H1 (cell line): Measurements from ENCODE around the gene CNTROB. TPM values are rescaled to one million over a fixed set of nuclear protein-coding genes. Genes with fewer than 3 reads are reported as not detected.

Source experiments
- CTCF ChIA-PET: fragments of 300-600 bp; sonication (Branson Sonifier 250); formaldehyde crosslinking; loops from one replicate; lab custom pipeline; 2021; ENCODE audit not compliant: partially characterized antibody; lab: Charles Lee
- POLR2A ChIA-PET: fragments of 300-600 bp; sonication (Branson Sonifier 250); formaldehyde crosslinking; loops from one replicate; lab custom pipeline; 2021; ENCODE audit warnings: inconsistent platforms; ENCODE audit not compliant: partially characterized antibody; lab: Charles Lee
- DNase-seq, 2 experiments: peaks; one replicate each; pipeline versions ENCODE4 v3.0.0 to v3.0.0-alpha.2; 2010 to 2022; ENCODE audit warnings: low spot score in 2 of 2, low read depth in 1 of 2, mixed read lengths in 1 of 2
- FAIRE-seq: peaks from 2 replicates; lab custom pipeline; 2011; peaks lifted over from hg19 to GRCh38; lab: Jason Lieb, UNC
- H2AFZ ChIP-seq: 2 replicates; pipeline ENCODE4 v1.8.1; 2012; ENCODE audit warnings: low read length, inconsistent platforms
- H2AK5ac ChIP-seq: 2 replicates; pipeline ENCODE4 v1.6.1; 2013; ENCODE audit warnings: low read depth, low read length
- H2BK120ac ChIP-seq: replicated peaks from 2 replicates; pipeline ENCODE3; 2013; ENCODE audit warnings: low read depth, low read length, inconsistent platforms
- H2BK12ac ChIP-seq: 2 replicates; pipeline ENCODE4 v1.6.1; 2013; ENCODE audit warnings: low read depth, low read length
- H2BK15ac ChIP-seq: 2 replicates; pipeline ENCODE4 v1.6.1; 2013; ENCODE audit warnings: low read length
- H2BK20ac ChIP-seq: 2 replicates; pipeline ENCODE4 v1.6.1; 2013; ENCODE audit warnings: low read length
- H2BK5ac ChIP-seq: 2 replicates; pipeline ENCODE4 v1.6.1; 2013; ENCODE audit warnings: low read depth, low read length
- H3K14ac ChIP-seq: 2 replicates; pipeline ENCODE4 v1.6.1; 2013; ENCODE audit warnings: inconsistent platforms; ENCODE audit not compliant: insufficient read length
- H3K18ac ChIP-seq: 2 replicates; pipeline ENCODE4 v1.6.1; 2013; ENCODE audit warnings: low read length; ENCODE audit errors: extremely low read depth
- H3K23ac ChIP-seq: 2 replicates; pipeline ENCODE4 v1.6.1; 2013; ENCODE audit warnings: inconsistent platforms; ENCODE audit not compliant: insufficient read length
- H3K23me2 ChIP-seq: 2 replicates; pipeline ENCODE4 v1.6.1; 2013; ENCODE audit warnings: low read depth, low read length
- H3K27ac ChIP-seq: 2 replicates; pipeline ENCODE4 v1.6.1; 2011; ENCODE audit warnings: low read depth, low read length, inconsistent platforms
- H3K27me3 ChIP-seq, 4 experiments: replicated peaks in 1 of 4; 1 replicate in 1 of 4; 2 replicates in 3 of 4; pipeline versions ENCODE4 v1.6.1 to v1.8.1; 2011 to 2013; ENCODE audit warnings: low read length in 3 of 4, mild to moderate bottlenecking in 3 of 4, inconsistent platforms in 2 of 4, mixed read lengths in 2 of 4, moderate library complexity in 1 of 4; ENCODE audit not compliant: control insufficient read depth in 3 of 4, insufficient read depth in 3 of 4; ENCODE audit errors: extremely low read depth in 1 of 4
- H3K36me3 ChIP-seq, 4 experiments: 2 replicates each; pipeline versions ENCODE4 v1.6.1 to v1.8.1; 2011 to 2013; ENCODE audit warnings: mild to moderate bottlenecking in 4 of 4, low read length in 3 of 4, moderate library complexity in 2 of 4, control low read depth in 1 of 4, inconsistent platforms in 1 of 4; ENCODE audit not compliant: insufficient read depth in 4 of 4, control insufficient read depth in 2 of 4
- H3K4ac ChIP-seq: replicated peaks from 2 replicates; pipeline ENCODE3; 2013; ENCODE audit warnings: low read length, low read depth, mixed read lengths, inconsistent platforms; ENCODE audit not compliant: insufficient read length
- H3K4me1 ChIP-seq, 4 experiments: replicated peaks in 1 of 4; 1 replicate in 1 of 4; 2 replicates in 3 of 4; pipeline versions ENCODE4 v1.6.1 to v1.8.1; 2011 to 2013; ENCODE audit warnings: low read length in 3 of 4, inconsistent platforms in 2 of 4, mixed read lengths in 1 of 4; ENCODE audit not compliant: insufficient read depth in 4 of 4, control insufficient read depth in 3 of 4
- H3K4me2 ChIP-seq, 2 experiments: 2 replicates each; pipeline versions ENCODE4 v1.6.1 to v1.8.1; 2011 to 2013; ENCODE audit warnings: low read depth in 2 of 2, low read length in 2 of 2, control low read depth in 1 of 2, inconsistent platforms in 1 of 2, mild to moderate bottlenecking in 1 of 2; ENCODE audit not compliant: insufficient read depth in 1 of 2
- H3K4me3 ChIP-seq, 4 experiments: fragments of 200-600, 300-600 bp in 1 of 4; sonication (generic), shearing (Covaris generic), sonication (Bioruptor Twin) in 1 of 4; 2 replicates each; pipeline versions ENCODE4 v1.5.1 to v1.8.1; 2011 to 2016; ENCODE audit warnings: low read length in 4 of 4, low read depth in 3 of 4, control low read depth in 2 of 4, inconsistent platforms in 2 of 4, mild to moderate bottlenecking in 2 of 4, mixed read lengths in 1 of 4, moderate library complexity in 1 of 4; ENCODE audit not compliant: insufficient read depth in 2 of 4; ENCODE audit errors: extremely low read depth in 1 of 4
- H3K56ac ChIP-seq: replicated peaks from 2 replicates; pipeline ENCODE3; 2013; ENCODE audit warnings: low read depth, mild to moderate bottlenecking, mixed read lengths, low read length, inconsistent platforms; ENCODE audit not compliant: insufficient read length
- H3K79me1 ChIP-seq: 2 replicates; pipeline ENCODE4 v1.6.1; 2013; ENCODE audit warnings: low read depth, low read length, control low read depth
- H3K79me2 ChIP-seq, 2 experiments: 2 replicates each; pipeline versions ENCODE4 v1.6.1 to v1.8.1; 2012 to 2013; ENCODE audit warnings: low read length in 2 of 2, mild to moderate bottlenecking in 2 of 2, inconsistent platforms in 1 of 2; ENCODE audit not compliant: insufficient read depth in 2 of 2, control insufficient read depth in 1 of 2
- H3K9ac ChIP-seq, 4 experiments: replicated peaks in 1 of 4; 1 replicate in 1 of 4; 2 replicates in 3 of 4; pipeline versions ENCODE4 v1.6.1 to v1.8.1; 2011 to 2013; ENCODE audit warnings: low read depth in 3 of 4, low read length in 3 of 4, control low read depth in 2 of 4, mild to moderate bottlenecking in 2 of 4, moderate library complexity in 2 of 4, inconsistent platforms in 1 of 4; ENCODE audit errors: extremely low read depth in 1 of 4
- H3K9me3 ChIP-seq, 2 experiments: 2 replicates each; pipeline versions ENCODE4 v1.6.1 to v1.8.1; 2012 to 2013; ENCODE audit warnings: mild to moderate bottlenecking in 2 of 2, moderate library complexity in 2 of 2, control low read depth in 1 of 2, inconsistent platforms in 1 of 2, low read depth in 1 of 2, low read length in 1 of 2, mixed read lengths in 1 of 2; ENCODE audit not compliant: insufficient read depth in 2 of 2
- H4K20me1 ChIP-seq, 2 experiments: replicated peaks in 1 of 2; 2 replicates each; pipeline versions ENCODE3 to v1.8.1; 2011 to 2013; ENCODE audit warnings: inconsistent platforms in 2 of 2, low read length in 2 of 2, mild to moderate bottlenecking in 1 of 2; ENCODE audit not compliant: insufficient read depth in 2 of 2, control insufficient read depth in 1 of 2
- H4K5ac ChIP-seq: 2 replicates; pipeline ENCODE4 v1.6.1; 2013; ENCODE audit warnings: low read length, low read depth, mixed read lengths, inconsistent platforms; ENCODE audit not compliant: insufficient read length
- H4K8ac ChIP-seq: 2 replicates; pipeline ENCODE4 v1.8.0; 2013; ENCODE audit warnings: mild to moderate bottlenecking, moderate library complexity, low read length, inconsistent platforms; ENCODE audit not compliant: insufficient read depth; ENCODE audit errors: extremely low read depth
- H4K91ac ChIP-seq: replicated peaks from 2 replicates; pipeline ENCODE3; 2013; ENCODE audit warnings: low read length, mixed read lengths, inconsistent platforms; ENCODE audit not compliant: insufficient read length
- ASH2L ChIP-seq: fragments of 200-600, 300-600 bp; sonication (generic); IDR thresholded peaks from one replicate; pipeline ENCODE4 v1.7.1; 2017; ENCODE audit warnings: low read length
- CHD1 ChIP-seq: IDR thresholded peaks from 2 replicates; pipeline ENCODE4 v1.6.1; 2012; ENCODE audit warnings: low read depth, low read length, improper control_type of control experiment
- CHD2 ChIP-seq: IDR thresholded peaks from 2 replicates; pipeline ENCODE4 v1.6.1; 2012; ENCODE audit warnings: low read length, improper control_type of control experiment
- CREB1 ChIP-seq: IDR thresholded peaks from 2 replicates; pipeline ENCODE4 v1.6.1; 2012; ENCODE audit warnings: inconsistent platforms
- EGR1 ChIP-seq: IDR thresholded peaks from 2 replicates; pipeline ENCODE4 v1.6.1; 2011; ENCODE audit warnings: low read depth, low read length, borderline replicate concordance
- POLR2A ChIP-seq, 2 experiments: IDR thresholded peaks; 1 replicate in 1 of 2; 2 replicates in 1 of 2; pipeline ENCODE4 v1.6.1; 2011; ENCODE audit warnings: low read depth in 2 of 2, low read length in 2 of 2, mild to moderate bottlenecking in 2 of 2; ENCODE audit errors: control extremely low read depth in 1 of 2
- RNF2 ChIP-seq: fragments of 200-900, 300-1000 bp; sonication (generic); IDR thresholded peaks from 2 replicates; pipeline ENCODE4 v1.7.1; 2016; ENCODE audit warnings: borderline replicate concordance, low read depth, mild to moderate bottlenecking, antibody characterized with exemption, low read length; ENCODE audit not compliant: poor library complexity, severe bottlenecking; ENCODE audit errors: missing control alignments
- SP1 ChIP-seq: IDR thresholded peaks from 2 replicates; pipeline ENCODE4 v1.6.1; 2011; ENCODE audit warnings: low read depth, low read length
- SP2 ChIP-seq: IDR thresholded peaks from 2 replicates; pipeline ENCODE4 v1.6.1; 2012; ENCODE audit warnings: mild to moderate bottlenecking, low read length, inconsistent platforms
- WGBS, 2 experiments: shearing (Covaris generic) in 1 of 2; methylation state at CpG; one replicate each; pipeline versions ENCODE4 v1.1.6 to v1.1.7; 2013 to 2015; ENCODE audit warnings: low lambda C conversion rate in 2 of 2, mixed read lengths in 2 of 2, inconsistent platforms in 1 of 2, low coverage in 1 of 2, missing lambda C conversion rate in 1 of 2; ENCODE audit not compliant: insufficient replicate concordance in 2 of 2, insufficient coverage in 1 of 2, insufficient read length in 1 of 2; ENCODE audit errors: extremely low coverage in 1 of 2, missing lambda C conversion rate in 1 of 2; 5-methylcytosine and 5-hydroxymethylcytosine counted together
- polyA plus RNA-seq, 7 experiments: library from polyadenylated mRNA; depleted of rRNA in 3 of 7; stranded (reverse) in 5 of 7; unstranded in 2 of 7; fragments of >200 nt in 5 of 7; fragments of 200-250 nt in 2 of 7; gene quantifications; 1 replicate in 5 of 7; 2 replicates in 1 of 7; 4 replicates in 1 of 7; pipeline versions ENCODE4 v1.2.1 to v1.2.3, GENCODE V29; 2011 to 2013; ENCODE audit warnings: missing spikeins in 2 of 7, mixed read lengths in 2 of 7
- total RNA-seq: library from RNA; stranded (reverse); fragmentation: NEBNext Ultra II Directional; extraction: Animal tissue kit (Norgen Biotek cat#: 25700); gene quantifications from 2 replicates; pipeline ENCODE4 v1.2.1, GENCODE V29; 2021
- TF ChIP-seq, protein P1 (sequence below): IDR thresholded peaks from 2 replicates; pipeline ENCODE4 v1.6.1; 2011; ENCODE audit warnings: low read length, improper control_type of control experiment

CNTROB gene
- total and polyA plus RNA-seq, 2 of the 8 experiments (the other 6 are each of a cell fraction or from before 2014, with no cell fraction given): 20.5 to 31.9 TPM

DNA sequence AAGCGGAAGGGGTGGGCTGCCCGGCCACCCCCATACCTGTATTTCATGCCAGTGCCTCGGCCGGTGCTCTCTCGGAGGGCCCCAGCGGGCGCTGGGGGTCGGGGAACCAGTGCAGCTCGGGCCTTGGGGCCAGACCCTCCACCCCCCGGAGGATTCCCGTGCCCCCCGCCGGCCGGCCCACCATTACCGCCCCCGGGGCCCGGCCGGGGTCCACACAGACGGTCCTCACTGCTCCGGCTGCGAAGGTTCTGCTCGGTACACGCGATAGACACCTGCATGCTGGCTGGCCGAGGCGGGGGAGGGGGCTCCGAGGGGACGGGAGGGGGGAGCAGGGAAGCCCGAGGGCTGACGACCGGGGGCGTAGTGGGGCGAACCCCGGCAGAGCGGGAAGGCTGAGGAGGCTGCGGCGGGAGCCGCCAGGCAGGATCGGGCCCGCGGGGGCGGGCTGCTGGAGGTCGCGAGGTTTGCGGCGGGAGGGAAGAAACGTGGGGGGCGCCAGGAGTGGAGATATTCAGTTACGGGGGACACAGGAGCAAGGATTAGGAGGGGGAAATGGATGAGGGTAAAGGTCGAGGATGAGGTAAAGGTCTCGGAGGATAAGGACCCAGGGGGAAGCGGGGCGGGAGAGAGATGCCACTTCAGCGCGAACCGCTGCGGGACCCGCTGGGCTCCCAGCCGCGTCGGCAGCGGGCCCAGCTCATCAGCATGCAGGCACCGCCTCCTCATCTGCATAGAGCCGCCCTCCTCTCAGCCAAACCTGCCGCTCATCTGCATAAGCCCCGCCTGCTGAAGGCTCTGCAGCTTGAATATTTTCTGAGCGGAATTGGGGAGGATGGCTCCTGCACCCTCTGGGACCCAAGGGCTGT is 2.6 kb upstream of the CNTROB start, which contains the start of gene KCNAB3:
TSS of gene KCNAB3 (minus strand) at position 699 of the 866 bp plus-strand sequence. CDS start at position 278, 421 bp downstream.
- Histone ChIP-seq H3K23me2 (peaks cover 15% of the 10 kb centered on the region), H3K14ac (no peak within 1 kb of the TSS), H3K9me3 (no peaks in the 10 kb centered on the region), H3K27me3 (peaks cover 11 to 44% (median 37%) of the 10 kb centered on the region in 4 experiments), H3K18ac (no peak within 1 kb of the TSS; the same call in 1 of the 2 replicates), H4K8ac (no peak within 1 kb of the TSS), H4K91ac (no peak within 1 kb of the TSS), H3K4me1 (peaks cover 0 to 5% (median 3%) of the 10 kb centered on the region in 4 experiments; a peak in 4 of 7 replicates), H2BK20ac (no peak within 1 kb of the TSS), H3K9ac (peak within 1 kb of the TSS in 1 of 4 experiments; percentile 66; a peak in 2 of 7 replicates), H3K23ac (peak within 1 kb of the TSS; percentile 22), H3K56ac (no peak within 1 kb of the TSS), H2BK120ac (no peak within 1 kb of the TSS), H2AK5ac (0 out of 2 replicates have a peak within 1 kb of the TSS, but pooled peaks have one; percentile 48), H3K79me1 (no peaks in the 10 kb centered on the region), H4K5ac (no peak within 1 kb of the TSS), H3K36me3 (0 out of 8 replicates have a peak, but pooled peaks cover 0 to 3% (median 0%) of the 10 kb centered on the region in 4 experiments), H2BK12ac (no peak within 1 kb of the TSS), H4K20me1 (peaks cover 0 to 5% of the 10 kb centered on the region in 2 experiments), H2AFZ (no peak within 1 kb of the TSS; the same call in 1 of the 2 replicates), H3K27ac (no peak within 1 kb of the TSS), H3K4me3 (peak within 1 kb of the TSS; percentile 50 to 95 (median 60)), H2BK15ac (peak within 1 kb of the TSS; percentile 19; the same call in 1 of the 2 replicates), H2BK5ac (no peak within 1 kb of the TSS), H3K4me2 (peak within 1 kb of the TSS; percentile 78 to 96), H3K79me2 (0 out of 4 replicates have a peak, but pooled peaks cover 0 to 4% of the 10 kb centered on the region in 2 experiments), H3K4ac (no peak within 1 kb of the TSS)
- peak; percentile 42 for FAIRE-seq
- CTCF ChIA-PET: interaction anchor here (0.6 to 2.4 kb wide), 9 partner anchors 13 to 128 kb away, joined by 3 to 19 read pairs (median 4); partner anchors contain the start of gene KDM6B
- 8% methylated on average over 19 of the region's 67 CpGs; no CpG with 5 or more reads in 1 of the 2 experiments for WGBS, 2 experiments
- DNase-seq: peak in 1 of 2 experiments; percentile 83
- POLR2A ChIA-PET: interaction anchor here (0.8 to 1.2 kb wide), 2 partner anchors 11 to 243 kb away, joined by 3 read pairs; no protein-coding TSS in a partner anchor
- TF ChIP-seq RNF2 (peak; percentile 41), POLR2A (IDR thresholded peaks at IDR 0.05; ENCODE audit: control extremely low read depth in 1 of 2, low read depth in 2 of 2, low read length in 2 of 2) (0 out of 3 replicates have a peak, but pooled peaks of 1 of the 2 experiments have one; percentile 23), CHD1 (no peak), ASH2L (peak; percentile 24), EGR1 (peak; percentile 65; the same call in 1 of the 2 replicates), CREB1 (peak; percentile 62; the same call in 1 of the 2 replicates), SP1 (0 out of 2 replicates have a peak, but pooled peaks have one; percentile 22), SP2 (no peak), CHD2 (peak; percentile 29)
- TF ChIP-seq, protein P1, sequence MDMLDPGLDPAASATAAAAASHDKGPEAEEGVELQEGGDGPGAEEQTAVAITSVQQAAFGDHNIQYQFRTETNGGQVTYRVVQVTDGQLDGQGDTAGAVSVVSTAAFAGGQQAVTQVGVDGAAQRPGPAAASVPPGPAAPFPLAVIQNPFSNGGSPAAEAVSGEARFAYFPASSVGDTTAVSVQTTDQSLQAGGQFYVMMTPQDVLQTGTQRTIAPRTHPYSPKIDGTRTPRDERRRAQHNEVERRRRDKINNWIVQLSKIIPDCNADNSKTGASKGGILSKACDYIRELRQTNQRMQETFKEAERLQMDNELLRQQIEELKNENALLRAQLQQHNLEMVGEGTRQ: no peak
